Measurements from ENCODE around the gene ALAS1. TPM values are rescaled to one million over a fixed set of nuclear protein-coding genes. Genes with fewer than 3 reads are reported as not detected.
A peak's percentile ranks its signal among the peaks of the same experiment; 100 is the strongest.

Gene ALAS1
- total and polyA plus RNA-seq, 2 of the 13 experiments (the other 11 are each of a cell fraction or from before 2014, with no cell fraction given), result 36.0 to 43.2 TPM

GRCh38 chr3:52188556-52188955, 9.4 kb upstream of the ALAS1 start (continued):
- TF ChIP-seq, protein P1, sequence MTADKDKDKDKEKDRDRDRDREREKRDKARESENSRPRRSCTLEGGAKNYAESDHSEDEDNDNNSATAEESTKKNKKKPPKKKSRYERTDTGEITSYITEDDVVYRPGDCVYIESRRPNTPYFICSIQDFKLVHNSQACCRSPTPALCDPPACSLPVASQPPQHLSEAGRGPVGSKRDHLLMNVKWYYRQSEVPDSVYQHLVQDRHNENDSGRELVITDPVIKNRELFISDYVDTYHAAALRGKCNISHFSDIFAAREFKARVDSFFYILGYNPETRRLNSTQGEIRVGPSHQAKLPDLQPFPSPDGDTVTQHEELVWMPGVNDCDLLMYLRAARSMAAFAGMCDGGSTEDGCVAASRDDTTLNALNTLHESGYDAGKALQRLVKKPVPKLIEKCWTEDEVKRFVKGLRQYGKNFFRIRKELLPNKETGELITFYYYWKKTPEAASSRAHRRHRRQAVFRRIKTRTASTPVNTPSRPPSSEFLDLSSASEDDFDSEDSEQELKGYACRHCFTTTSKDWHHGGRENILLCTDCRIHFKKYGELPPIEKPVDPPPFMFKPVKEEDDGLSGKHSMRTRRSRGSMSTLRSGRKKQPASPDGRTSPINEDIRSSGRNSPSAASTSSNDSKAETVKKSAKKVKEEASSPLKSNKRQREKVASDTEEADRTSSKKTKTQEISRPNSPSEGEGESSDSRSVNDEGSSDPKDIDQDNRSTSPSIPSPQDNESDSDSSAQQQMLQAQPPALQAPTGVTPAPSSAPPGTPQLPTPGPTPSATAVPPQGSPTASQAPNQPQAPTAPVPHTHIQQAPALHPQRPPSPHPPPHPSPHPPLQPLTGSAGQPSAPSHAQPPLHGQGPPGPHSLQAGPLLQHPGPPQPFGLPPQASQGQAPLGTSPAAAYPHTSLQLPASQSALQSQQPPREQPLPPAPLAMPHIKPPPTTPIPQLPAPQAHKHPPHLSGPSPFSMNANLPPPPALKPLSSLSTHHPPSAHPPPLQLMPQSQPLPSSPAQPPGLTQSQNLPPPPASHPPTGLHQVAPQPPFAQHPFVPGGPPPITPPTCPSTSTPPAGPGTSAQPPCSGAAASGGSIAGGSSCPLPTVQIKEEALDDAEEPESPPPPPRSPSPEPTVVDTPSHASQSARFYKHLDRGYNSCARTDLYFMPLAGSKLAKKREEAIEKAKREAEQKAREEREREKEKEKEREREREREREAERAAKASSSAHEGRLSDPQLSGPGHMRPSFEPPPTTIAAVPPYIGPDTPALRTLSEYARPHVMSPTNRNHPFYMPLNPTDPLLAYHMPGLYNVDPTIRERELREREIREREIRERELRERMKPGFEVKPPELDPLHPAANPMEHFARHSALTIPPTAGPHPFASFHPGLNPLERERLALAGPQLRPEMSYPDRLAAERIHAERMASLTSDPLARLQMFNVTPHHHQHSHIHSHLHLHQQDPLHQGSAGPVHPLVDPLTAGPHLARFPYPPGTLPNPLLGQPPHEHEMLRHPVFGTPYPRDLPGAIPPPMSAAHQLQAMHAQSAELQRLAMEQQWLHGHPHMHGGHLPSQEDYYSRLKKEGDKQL (CRISPR knock-in tag; IDR thresholded peaks at IDR 0.05; ENCODE audit: low read depth), result no peak
- TF ChIP-seq, protein P2, sequence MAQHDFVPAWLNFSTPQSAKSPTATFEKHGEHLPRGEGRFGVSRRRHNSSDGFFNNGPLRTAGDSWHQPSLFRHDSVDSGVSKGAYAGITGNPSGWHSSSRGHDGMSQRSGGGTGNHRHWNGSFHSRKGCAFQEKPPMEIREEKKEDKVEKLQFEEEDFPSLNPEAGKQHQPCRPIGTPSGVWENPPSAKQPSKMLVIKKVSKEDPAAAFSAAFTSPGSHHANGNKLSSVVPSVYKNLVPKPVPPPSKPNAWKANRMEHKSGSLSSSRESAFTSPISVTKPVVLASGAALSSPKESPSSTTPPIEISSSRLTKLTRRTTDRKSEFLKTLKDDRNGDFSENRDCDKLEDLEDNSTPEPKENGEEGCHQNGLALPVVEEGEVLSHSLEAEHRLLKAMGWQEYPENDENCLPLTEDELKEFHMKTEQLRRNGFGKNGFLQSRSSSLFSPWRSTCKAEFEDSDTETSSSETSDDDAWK (CRISPR knock-in tag; IDR thresholded peaks at IDR 0.05), result no peak
- TF ChIP-seq, protein P3, sequence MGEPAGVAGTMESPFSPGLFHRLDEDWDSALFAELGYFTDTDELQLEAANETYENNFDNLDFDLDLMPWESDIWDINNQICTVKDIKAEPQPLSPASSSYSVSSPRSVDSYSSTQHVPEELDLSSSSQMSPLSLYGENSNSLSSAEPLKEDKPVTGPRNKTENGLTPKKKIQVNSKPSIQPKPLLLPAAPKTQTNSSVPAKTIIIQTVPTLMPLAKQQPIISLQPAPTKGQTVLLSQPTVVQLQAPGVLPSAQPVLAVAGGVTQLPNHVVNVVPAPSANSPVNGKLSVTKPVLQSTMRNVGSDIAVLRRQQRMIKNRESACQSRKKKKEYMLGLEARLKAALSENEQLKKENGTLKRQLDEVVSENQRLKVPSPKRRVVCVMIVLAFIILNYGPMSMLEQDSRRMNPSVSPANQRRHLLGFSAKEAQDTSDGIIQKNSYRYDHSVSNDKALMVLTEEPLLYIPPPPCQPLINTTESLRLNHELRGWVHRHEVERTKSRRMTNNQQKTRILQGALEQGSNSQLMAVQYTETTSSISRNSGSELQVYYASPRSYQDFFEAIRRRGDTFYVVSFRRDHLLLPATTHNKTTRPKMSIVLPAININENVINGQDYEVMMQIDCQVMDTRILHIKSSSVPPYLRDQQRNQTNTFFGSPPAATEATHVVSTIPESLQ (CRISPR knock-in tag; conservative IDR thresholded peaks at IDR 0.05), result no peak
- TF ChIP-seq RAD51 (IDR thresholded peaks at IDR 0.05; ENCODE audit: borderline replicate concordance), result no peak
- TF ChIP-seq, protein P4, sequence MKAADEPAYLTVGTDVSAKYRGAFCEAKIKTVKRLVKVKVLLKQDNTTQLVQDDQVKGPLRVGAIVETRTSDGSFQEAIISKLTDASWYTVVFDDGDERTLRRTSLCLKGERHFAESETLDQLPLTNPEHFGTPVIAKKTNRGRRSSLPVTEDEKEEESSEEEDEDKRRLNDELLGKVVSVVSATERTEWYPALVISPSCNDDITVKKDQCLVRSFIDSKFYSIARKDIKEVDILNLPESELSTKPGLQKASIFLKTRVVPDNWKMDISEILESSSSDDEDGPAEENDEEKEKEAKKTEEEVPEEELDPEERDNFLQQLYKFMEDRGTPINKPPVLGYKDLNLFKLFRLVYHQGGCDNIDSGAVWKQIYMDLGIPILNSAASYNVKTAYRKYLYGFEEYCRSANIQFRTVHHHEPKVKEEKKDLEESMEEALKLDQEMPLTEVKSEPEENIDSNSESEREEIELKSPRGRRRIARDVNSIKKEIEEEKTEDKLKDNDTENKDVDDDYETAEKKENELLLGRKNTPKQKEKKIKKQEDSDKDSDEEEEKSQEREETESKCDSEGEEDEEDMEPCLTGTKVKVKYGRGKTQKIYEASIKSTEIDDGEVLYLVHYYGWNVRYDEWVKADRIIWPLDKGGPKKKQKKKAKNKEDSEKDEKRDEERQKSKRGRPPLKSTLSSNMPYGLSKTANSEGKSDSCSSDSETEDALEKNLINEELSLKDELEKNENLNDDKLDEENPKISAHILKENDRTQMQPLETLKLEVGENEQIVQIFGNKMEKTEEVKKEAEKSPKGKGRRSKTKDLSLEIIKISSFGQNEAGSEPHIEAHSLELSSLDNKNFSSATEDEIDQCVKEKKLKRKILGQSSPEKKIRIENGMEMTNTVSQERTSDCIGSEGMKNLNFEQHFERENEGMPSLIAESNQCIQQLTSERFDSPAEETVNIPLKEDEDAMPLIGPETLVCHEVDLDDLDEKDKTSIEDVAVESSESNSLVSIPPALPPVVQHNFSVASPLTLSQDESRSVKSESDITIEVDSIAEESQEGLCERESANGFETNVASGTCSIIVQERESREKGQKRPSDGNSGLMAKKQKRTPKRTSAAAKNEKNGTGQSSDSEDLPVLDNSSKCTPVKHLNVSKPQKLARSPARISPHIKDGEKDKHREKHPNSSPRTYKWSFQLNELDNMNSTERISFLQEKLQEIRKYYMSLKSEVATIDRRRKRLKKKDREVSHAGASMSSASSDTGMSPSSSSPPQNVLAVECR (CRISPR knock-in tag; IDR thresholded peaks at IDR 0.05; ENCODE audit: borderline replicate concordance), result no peak
- no peak for TF ChIP-seq MTF1 (CRISPR knock-in tag; IDR thresholded peaks at IDR 0.05)
- TF ChIP-seq SOX6 (IDR thresholded peaks at IDR 0.05), result no peak
- peak; percentile 31; the same call in 1 of the 2 replicates for TF ChIP-seq SOX6 (CRISPR knock-in tag; IDR thresholded peaks at IDR 0.05)
- no peak for TF ChIP-seq HDAC6 (IDR thresholded peaks at IDR 0.05; ENCODE audit: low read depth, low read length)

All from HepG2 (cell line).